Endothelial cell of umbilical vein (primary cell): ENCODE measurements around the gene PLCB4. TPM values are rescaled to one million over a fixed set of nuclear protein-coding genes. Genes with fewer than 3 reads are reported as not detected.

ENCODE experiments used
- BruUV-seq: library from RNA; stranded (reverse); fragments of 400-500 nt; replicated peaks from 2 replicates; lab custom pipeline; 2021; lab: Mats Ljungman, UMichigan
- CTCF ChIA-PET: fragments of 300-600, 350-600 bp; sonication (Branson Sonifier 250); formaldehyde crosslinking; loops from one replicate; lab custom pipeline; 2021; ENCODE audit warnings: antibody characterized with exemption, inconsistent platforms; lab: Charles Lee
- POLR2A ChIA-PET: fragments of 300-600, 350-600 bp; sonication (Branson Sonifier 250); formaldehyde crosslinking; loops from one replicate; lab custom pipeline; 2021; ENCODE audit warnings: antibody characterized with exemption, inconsistent platforms; lab: Charles Lee
- DNase-seq: peaks from one replicate; pipeline ENCODE4 v3.0.0-alpha.2; 2011; ENCODE audit warnings: low read depth, low spot score
- FAIRE-seq: peaks from 2 replicates; lab custom pipeline; 2011; peaks lifted over from hg19 to GRCh38; lab: Jason Lieb, UNC
- H2AFZ ChIP-seq: 2 replicates; pipeline ENCODE4 v1.6.0; 2012; ENCODE audit warnings: low read depth, low read length, control low read depth, inconsistent platforms
- H3K27ac ChIP-seq: 2 replicates; pipeline ENCODE4 v1.5.1; 2011; ENCODE audit warnings: low read depth, mild to moderate bottlenecking, control low read depth, low read length, moderate library complexity; ENCODE audit not compliant: insufficient read depth
- H3K27me3 ChIP-seq, 2 experiments: 2 replicates each; pipeline versions ENCODE4 v1.6.0 to v1.6.1; 2011; ENCODE audit warnings: low read length in 2 of 2, mixed read lengths in 1 of 2; ENCODE audit not compliant: control insufficient read depth in 2 of 2, insufficient read depth in 2 of 2
- H3K36me3 ChIP-seq, 2 experiments: 2 replicates in 1 of 2; 3 replicates in 1 of 2; pipeline ENCODE4 v1.5.1; 2011; ENCODE audit warnings: low read length in 2 of 2, mild to moderate bottlenecking in 1 of 2, moderate library complexity in 1 of 2; ENCODE audit not compliant: control insufficient read depth in 2 of 2, insufficient read depth in 2 of 2; ENCODE audit errors: extremely low read depth in 1 of 2
- H3K4me1 ChIP-seq: 3 replicates; pipeline ENCODE4 v1.5.1; 2011; ENCODE audit warnings: mild to moderate bottlenecking, low read length; ENCODE audit not compliant: control insufficient read depth, insufficient read depth; ENCODE audit errors: extremely low read depth
- H3K4me2 ChIP-seq: 2 replicates; pipeline ENCODE4 v1.6.1; 2011; ENCODE audit warnings: low read length, control low read depth, mixed read lengths; ENCODE audit not compliant: insufficient read depth
- H3K4me3 ChIP-seq, 3 experiments: fragments of 200-600 bp in 1 of 3; sonication (generic), shearing (Covaris generic) in 1 of 3; replicated peaks in 1 of 3; 2 replicates each; pipeline ENCODE4 v1.5.1; 2011 to 2016; ENCODE audit warnings: control low read depth in 3 of 3, low read length in 3 of 3, mild to moderate bottlenecking in 2 of 3, inconsistent platforms in 1 of 3, low read depth in 1 of 3, moderate library complexity in 1 of 3; ENCODE audit not compliant: insufficient read depth in 1 of 3
- H3K79me2 ChIP-seq: 2 replicates; pipeline ENCODE4 v1.6.0; 2012; ENCODE audit warnings: low read length, inconsistent platforms; ENCODE audit not compliant: control insufficient read depth, insufficient read depth
- H3K9ac ChIP-seq: replicated peaks from 2 replicates; pipeline ENCODE3; 2011; ENCODE audit warnings: low read length, control low read depth; ENCODE audit not compliant: insufficient read depth; ENCODE audit errors: extremely low read depth
- H3K9me1 ChIP-seq: replicated peaks from 3 replicates; pipeline ENCODE4 v1.6.0; 2011; ENCODE audit warnings: mild to moderate bottlenecking, low read length; ENCODE audit not compliant: control insufficient read depth, insufficient read depth; ENCODE audit errors: extremely low read depth
- H3K9me3 ChIP-seq: replicated peaks from 2 replicates; pipeline ENCODE4 v1.5.1; 2012; ENCODE audit warnings: low read length, inconsistent platforms; ENCODE audit not compliant: control insufficient read depth, insufficient read depth
- H4K20me1 ChIP-seq: replicated peaks from 2 replicates; pipeline ENCODE3; 2011; ENCODE audit warnings: mild to moderate bottlenecking, low read length; ENCODE audit not compliant: control insufficient read depth, insufficient read depth; ENCODE audit errors: extremely low read depth
- EZH2 ChIP-seq: IDR thresholded peaks from 2 replicates; pipeline ENCODE4 v1.6.1; 2012; ENCODE audit warnings: borderline replicate concordance, low read depth, mild to moderate bottlenecking, moderate library complexity, low read length, inconsistent platforms; ENCODE audit not compliant: severe bottlenecking
- FOS ChIP-seq: IDR thresholded peaks from 2 replicates; pipeline ENCODE4 v1.6.1; 2011; ENCODE audit warnings: mild to moderate bottlenecking, low read length, moderate library complexity, borderline replicate concordance; ENCODE audit not compliant: insufficient read depth
- GATA2 ChIP-seq: IDR thresholded peaks from 2 replicates; pipeline ENCODE4 v1.7.0; 2011; ENCODE audit warnings: low read depth, mild to moderate bottlenecking, moderate library complexity, mixed read lengths, low read length; ENCODE audit not compliant: insufficient read length, insufficient read depth
- JUN ChIP-seq: IDR thresholded peaks from 2 replicates; pipeline ENCODE4 v1.6.1; 2011; ENCODE audit warnings: borderline replicate concordance, low read depth; ENCODE audit not compliant: insufficient read length, insufficient read depth
- MYC ChIP-seq: IDR thresholded peaks from one replicate; pipeline ENCODE4 v1.6.1; 2011; ENCODE audit warnings: mild to moderate bottlenecking, low read depth, low read length
- POLR2A ChIP-seq: IDR thresholded peaks from 2 replicates; pipeline ENCODE4 v1.6.1; 2012; ENCODE audit warnings: low read depth, mild to moderate bottlenecking, control low read depth, low read length
- POLR2AphosphoS5 ChIP-seq: IDR thresholded peaks from 2 replicates; pipeline ENCODE4 v1.6.1; 2012; ENCODE audit warnings: low read depth, mild to moderate bottlenecking, control low read depth, low read length, moderate library complexity; ENCODE audit not compliant: insufficient read depth
- dilution Hi-C: fragments of 300-500 bp; cut with MboI; formaldehyde crosslinking; loops from one replicate; pipeline ENCODE4 v1.15.0; 2019; ENCODE audit warnings: low sequenced_read_pairs; ENCODE audit not compliant: extremely low pct_ligation_motif_present
- intact Hi-C: fragments of 100-400 bp; cut with micrococcal nuclease; formaldehyde crosslinking; loops from one replicate; pipeline ENCODE4 v1.10.0; 2022
- polyA plus RNA-seq, 4 experiments: library from polyadenylated mRNA; depleted of rRNA in 3 of 4; stranded (reverse) in 3 of 4; unstranded in 1 of 4; fragments of >200 nt; gene quantifications; 2 replicates each; pipeline versions ENCODE4 v1.2.1 to v1.2.3, GENCODE V29; 2011 to 2012; ENCODE audit warnings: missing spikeins in 1 of 4
- total RNA-seq: library from RNA; stranded (reverse); gene quantifications from 2 replicates; pipeline ENCODE4 v1.2.3, GENCODE V29; 2021
- TF ChIP-seq, protein P1 (sequence below): IDR thresholded peaks from 2 replicates; pipeline ENCODE4 v1.6.1; 2011; ENCODE audit not compliant: insufficient read depth, insufficient read length
- TF ChIP-seq, protein P2 (sequence below), 2 donors: IDR thresholded peaks; 1 replicate in 1 of 2; 2 replicates in 1 of 2; pipeline ENCODE4 v1.5.1; 2011; ENCODE audit warnings: low read length in 2 of 2, mild to moderate bottlenecking in 2 of 2, moderate library complexity in 2 of 2, control low read depth in 1 of 2, inconsistent platforms in 1 of 2, low read depth in 1 of 2; ENCODE audit not compliant: insufficient read depth in 1 of 2; ENCODE audit errors: extremely low read depth in 1 of 2

Gene PLCB4
- total and polyA plus RNA-seq, 2 donors (not counting 3 experiments of a cell fraction or from before 2014, with no cell fraction given): 0.37 to 1.7 TPM

DNA sequence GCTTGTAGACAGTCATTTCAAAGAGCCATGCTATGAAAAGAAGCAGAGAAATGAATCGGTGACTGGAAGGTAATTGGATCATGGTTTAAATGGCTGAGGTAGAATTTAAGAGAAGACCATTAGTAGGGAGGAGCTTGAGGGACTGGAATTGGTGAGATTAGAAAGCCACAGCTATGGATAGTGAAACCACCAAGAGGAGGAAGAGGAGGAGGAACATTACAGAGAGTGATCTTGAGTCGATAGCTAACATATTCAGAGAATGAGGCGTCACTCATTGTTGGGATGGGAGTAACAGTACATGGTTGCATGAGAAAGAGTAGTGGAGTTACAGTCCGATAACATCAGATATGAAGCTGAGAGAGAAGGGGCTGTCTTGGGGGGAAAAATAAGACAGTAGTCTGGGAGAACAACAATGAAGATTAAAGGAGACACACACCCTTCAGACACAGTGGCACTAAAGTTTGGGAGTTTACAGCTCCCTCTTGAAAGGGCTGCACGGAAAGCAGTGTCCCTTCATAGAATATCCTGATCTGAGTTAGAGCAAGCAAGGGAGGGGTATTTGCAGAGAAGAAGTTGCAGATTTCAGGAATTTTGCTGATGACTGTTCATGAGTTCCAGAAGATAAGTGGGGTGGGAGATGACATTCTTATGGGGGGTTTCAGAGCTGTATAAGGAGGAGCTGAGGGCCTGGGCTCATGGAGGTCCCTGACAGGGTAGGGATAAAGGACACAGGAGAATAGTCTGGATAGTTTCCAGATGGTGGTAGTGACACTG is 430.4 kb downstream of the PLCB4 start:
- no peaks in the 10 kb centered on the region for H4K20me1 ChIP-seq
- no peaks in the 10 kb centered on the region for H3K4me1 ChIP-seq
- FAIRE-seq (no peak), DNase-seq (no peak)
- intact Hi-C loops (no loop called here), dilution Hi-C loops (no loop called here)
- H3K79me2 ChIP-seq: no peaks in the 10 kb centered on the region
- H3K27ac ChIP-seq: no peak overlapping the region
- TF ChIP-seq MYC: no peak
- no peaks in the 10 kb centered on the region for H3K9me1 ChIP-seq
- peaks cover 2 to 5% of the 10 kb centered on the region in 2 experiments for H3K27me3 ChIP-seq
- no peaks in the 10 kb centered on the region for H3K9me3 ChIP-seq
- ChIA-PET POLR2A (no interaction called here), CTCF (no interaction called here)
- no peaks in the 10 kb centered on the region for H3K36me3 ChIP-seq
- no peak overlapping the region for H2AFZ ChIP-seq
- H3K4me3 ChIP-seq: no peak overlapping the region
- no peak overlapping the region for H3K4me2 ChIP-seq
- BruUV-seq: no TSS peak
- no peak overlapping the region for H3K9ac ChIP-seq

DNA sequence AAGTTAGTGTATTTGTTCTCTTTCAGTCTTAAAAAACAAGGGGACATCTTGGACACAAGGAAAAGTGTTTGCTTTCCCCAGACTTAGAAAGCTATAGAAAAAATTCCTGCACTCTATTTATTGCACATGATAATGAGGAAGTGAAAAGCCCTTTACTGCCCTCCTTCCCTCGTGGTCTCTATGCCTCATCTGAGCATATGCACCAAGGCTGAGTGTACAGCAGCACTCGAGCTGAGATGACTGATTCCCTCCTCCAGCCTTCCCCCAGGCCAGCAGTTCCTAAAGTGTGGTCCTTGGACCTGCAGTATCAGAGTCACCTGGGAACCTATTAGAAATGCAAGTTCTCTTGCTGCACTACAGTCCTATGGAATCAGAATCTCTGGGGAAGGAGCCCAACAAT is 431.2 kb downstream of the PLCB4 start:
- H3K4me3 ChIP-seq: no peak overlapping the region
- no peaks in the 10 kb centered on the region for H3K79me2 ChIP-seq
- no peaks in the 10 kb centered on the region for H3K36me3 ChIP-seq
- intact Hi-C loops (no loop called here), dilution Hi-C loops (no loop called here)
- no TSS peak for BruUV-seq
- TF ChIP-seq GATA2 (no peak), FOS (no peak), POLR2AphosphoS5 (no peak), EZH2 (no peak), POLR2A (no peak), MYC (no peak), JUN (no peak)
- TF ChIP-seq, protein P1, sequence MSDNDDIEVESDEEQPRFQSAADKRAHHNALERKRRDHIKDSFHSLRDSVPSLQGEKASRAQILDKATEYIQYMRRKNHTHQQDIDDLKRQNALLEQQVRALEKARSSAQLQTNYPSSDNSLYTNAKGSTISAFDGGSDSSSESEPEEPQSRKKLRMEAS: no peak
- TF ChIP-seq, protein P2, sequence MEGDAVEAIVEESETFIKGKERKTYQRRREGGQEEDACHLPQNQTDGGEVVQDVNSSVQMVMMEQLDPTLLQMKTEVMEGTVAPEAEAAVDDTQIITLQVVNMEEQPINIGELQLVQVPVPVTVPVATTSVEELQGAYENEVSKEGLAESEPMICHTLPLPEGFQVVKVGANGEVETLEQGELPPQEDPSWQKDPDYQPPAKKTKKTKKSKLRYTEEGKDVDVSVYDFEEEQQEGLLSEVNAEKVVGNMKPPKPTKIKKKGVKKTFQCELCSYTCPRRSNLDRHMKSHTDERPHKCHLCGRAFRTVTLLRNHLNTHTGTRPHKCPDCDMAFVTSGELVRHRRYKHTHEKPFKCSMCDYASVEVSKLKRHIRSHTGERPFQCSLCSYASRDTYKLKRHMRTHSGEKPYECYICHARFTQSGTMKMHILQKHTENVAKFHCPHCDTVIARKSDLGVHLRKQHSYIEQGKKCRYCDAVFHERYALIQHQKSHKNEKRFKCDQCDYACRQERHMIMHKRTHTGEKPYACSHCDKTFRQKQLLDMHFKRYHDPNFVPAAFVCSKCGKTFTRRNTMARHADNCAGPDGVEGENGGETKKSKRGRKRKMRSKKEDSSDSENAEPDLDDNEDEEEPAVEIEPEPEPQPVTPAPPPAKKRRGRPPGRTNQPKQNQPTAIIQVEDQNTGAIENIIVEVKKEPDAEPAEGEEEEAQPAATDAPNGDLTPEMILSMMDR (IDR thresholded peaks at IDR 0.05; ENCODE audit: extremely low read depth in 1 of 2, insufficient read depth in 1 of 2, low read depth in 1 of 2, low read length in 2 of 2): no peak
- no peak for DNase-seq
- H3K4me2 ChIP-seq: no peak overlapping the region
- no peaks in the 10 kb centered on the region for H3K4me1 ChIP-seq
- peaks cover 5 to 7% of the 10 kb centered on the region in 2 experiments for H3K27me3 ChIP-seq
- H3K9me1 ChIP-seq: no peaks in the 10 kb centered on the region
- H3K27ac ChIP-seq: no peak overlapping the region
- H3K9ac ChIP-seq: no peak overlapping the region
- no peaks in the 10 kb centered on the region for H4K20me1 ChIP-seq
- ChIA-PET CTCF (no interaction called here), POLR2A (no interaction called here)
- no peak for FAIRE-seq
- H3K9me3 ChIP-seq: no peaks in the 10 kb centered on the region
- no peak overlapping the region for H2AFZ ChIP-seq
